CD4-positive, alpha-beta T cell treated with Interleukin-17A for 4 hours (primary cell): ENCODE data around the gene U2AF1L4.
"Not testable (repeated sequence)": the region's sequence is repeated elsewhere in the genome, so short reads cannot be mapped to it uniquely, and the experiment has no call there.

Experiments used
- DNase-seq: peaks from one replicate; pipeline ENCODE4 v3.0.0-alpha.2; 2020; ENCODE audit warnings: mixed read lengths

The U2AF1L4 gene

GRCh38 chr19:35724560-35724959 is 20.7 kb downstream of the U2AF1L4 start:
- DNase-seq, result no peak

- not testable (repeated sequence) for DNase-seq
Measured at GRCh38 chr19:35724132-35724531, 21.1 kb downstream of the U2AF1L4 start.

- no peak for DNase-seq
Measured at GRCh38 chr19:35723671-35724070, 21.5 kb downstream of the U2AF1L4 start.

- no peak for DNase-seq
Measured at GRCh38 chr19:35722897-35723296, 22.3 kb downstream of the U2AF1L4 start.

GRCh38 chr19:35722461-35722860 is 22.8 kb downstream of the U2AF1L4 start:
- no peak for DNase-seq

- no peak for DNase-seq
Measured at GRCh38 chr19:35721374-35721773, 23.8 kb downstream of the U2AF1L4 start.

GRCh38 chr19:35720648-35721047 is 24.6 kb downstream of the U2AF1L4 start:
- DNase-seq, result no peak

- DNase-seq, result no peak
Measured at GRCh38 chr19:35720163-35720524, 25.1 kb downstream of the U2AF1L4 start.

GRCh38 chr19:35719402-35720162 is 25.6 kb downstream of the U2AF1L4 start:
- DNase-seq, result no peak

GRCh38 chr19:35718345-35719041 is 26.7 kb downstream of the U2AF1L4 start:
- peak; percentile 55 for DNase-seq

GRCh38 chr19:35717665-35718344 is 27.4 kb downstream of the U2AF1L4 start, which contains the start of gene KMT2B:
TSS of gene KMT2B (plus strand) at chr19:35718003. CDS start at chr19:35718019, 16 bp downstream.
- DNase-seq, result no peak

- peak; percentile 98 for DNase-seq
Measured at GRCh38 chr19:35716801-35717664, 28.2 kb downstream of the U2AF1L4 start.

- DNase-seq, result peak; percentile 37
Measured at GRCh38 chr19:35715981-35716800, 29.0 kb downstream of the U2AF1L4 start.

GRCh38 chr19:35715355-35715809 is 29.8 kb downstream of the U2AF1L4 start:
- DNase-seq, result no peak

- no peak for DNase-seq
Measured at GRCh38 chr19:35714601-35715354, 30.4 kb downstream of the U2AF1L4 start.

- DNase-seq, result no peak
Measured at GRCh38 chr19:35713904-35714495, 31.2 kb downstream of the U2AF1L4 start.

- DNase-seq, result no peak
Measured at GRCh38 chr19:35713506-35713850, 31.7 kb downstream of the U2AF1L4 start.

- DNase-seq, result peak; percentile 28
Measured at GRCh38 chr19:35712567-35713505, 32.4 kb downstream of the U2AF1L4 start.
